Neuronal stem cell (in vitro differentiated cells): ENCODE data around the gene POP7.
A peak's percentile ranks its signal among the peaks of the same experiment; 100 is the strongest.
"Not testable (repeated sequence)": the region's sequence is repeated elsewhere in the genome, so short reads cannot be mapped to it uniquely, and the experiment has no call there.

Source experiments
- DNase-seq: peaks from one replicate; pipeline ENCODE4 v3.0.0-alpha.2; 2013; ENCODE audit warnings: low spot score
- H2AFZ ChIP-seq: one replicate; pipeline ENCODE4 v1.6.1; 2013; ENCODE audit warnings: mild to moderate bottlenecking, low read length, inconsistent platforms
- H2AK5ac ChIP-seq: 2 replicates; pipeline ENCODE4 v1.6.1; 2013; ENCODE audit warnings: low read depth, mild to moderate bottlenecking, inconsistent platforms, low read length, moderate library complexity, mixed read lengths
- H2BK120ac ChIP-seq: 2 replicates; pipeline ENCODE4 v1.6.1; 2013; ENCODE audit warnings: low read depth, mild to moderate bottlenecking, inconsistent platforms, low read length, moderate library complexity, mixed read lengths
- H2BK12ac ChIP-seq: one replicate; pipeline ENCODE4 v1.6.1; 2013; ENCODE audit warnings: low read length, inconsistent platforms
- H2BK15ac ChIP-seq: 2 replicates; pipeline ENCODE4 v1.6.1; 2013; ENCODE audit warnings: mild to moderate bottlenecking, low read length, inconsistent platforms, mixed read lengths
- H2BK5ac ChIP-seq: one replicate; pipeline ENCODE4 v1.6.1; 2013; ENCODE audit warnings: inconsistent platforms, mild to moderate bottlenecking, low read length, moderate library complexity
- H3K14ac ChIP-seq: one replicate; pipeline ENCODE4 v1.6.1; 2013; ENCODE audit warnings: low read length, inconsistent platforms
- H3K18ac ChIP-seq: 2 replicates; pipeline ENCODE4 v1.6.1; 2013; ENCODE audit warnings: low read length, inconsistent platforms
- H3K23ac ChIP-seq: 2 replicates; pipeline ENCODE4 v1.6.1; 2013; ENCODE audit warnings: low read depth, mild to moderate bottlenecking, mixed read lengths, low read length, inconsistent platforms; ENCODE audit not compliant: poor library complexity
- H3K27ac ChIP-seq: replicated peaks from 3 replicates; pipeline ENCODE4 v1.5.1; 2013; ENCODE audit warnings: low read length, inconsistent platforms
- H3K27me3 ChIP-seq, 3 experiments: 2 replicates each; pipeline ENCODE4 v1.6.1; 2013; ENCODE audit warnings: low read length in 3 of 3, mild to moderate bottlenecking in 2 of 3, inconsistent platforms in 1 of 3, low read depth in 1 of 3, mixed read lengths in 1 of 3, moderate library complexity in 1 of 3; ENCODE audit not compliant: control insufficient read depth in 3 of 3, insufficient read depth in 3 of 3
- H3K36me3 ChIP-seq, 2 donors: replicated peaks in 1 of 2; 2 replicates each; pipeline ENCODE4 v1.6.1; 2013; ENCODE audit warnings: low read length in 2 of 2; ENCODE audit not compliant: control insufficient read depth in 2 of 2, insufficient read depth in 2 of 2
- H3K4ac ChIP-seq: 2 replicates; pipeline ENCODE4 v1.6.1; 2013; ENCODE audit warnings: inconsistent platforms, mild to moderate bottlenecking, low read length, moderate library complexity
- H3K4me1 ChIP-seq, 2 donors: 1 replicate in 1 of 2; 2 replicates in 1 of 2; pipeline ENCODE4 v1.6.1; 2013; ENCODE audit warnings: low read length in 2 of 2, low read depth in 1 of 2; ENCODE audit not compliant: control insufficient read depth in 2 of 2, insufficient read depth in 1 of 2
- H3K4me2 ChIP-seq: one replicate; pipeline ENCODE4 v1.6.1; 2013; ENCODE audit warnings: mild to moderate bottlenecking, low read length, inconsistent platforms; ENCODE audit not compliant: insufficient read depth, poor library complexity, severe bottlenecking
- H3K4me3 ChIP-seq, 2 donors: 2 replicates each; pipeline ENCODE4 v1.5.1; 2013; ENCODE audit warnings: low read length in 2 of 2, mild to moderate bottlenecking in 2 of 2, inconsistent platforms in 1 of 2, moderate library complexity in 1 of 2
- H3K79me1 ChIP-seq: one replicate; pipeline ENCODE4 v1.6.1; 2013; ENCODE audit warnings: low read depth, mild to moderate bottlenecking, inconsistent platforms, low read length, moderate library complexity
- H3K9ac ChIP-seq: one replicate; pipeline ENCODE4 v1.6.1; 2013; ENCODE audit warnings: mild to moderate bottlenecking, low read depth, low read length, inconsistent platforms; ENCODE audit not compliant: poor library complexity
- H3K9me3 ChIP-seq, 2 donors: replicated peaks in 1 of 2; 2 replicates each; pipeline versions ENCODE3 to v1.6.1; 2013; ENCODE audit warnings: low read length in 2 of 2, mild to moderate bottlenecking in 2 of 2, inconsistent platforms in 1 of 2, low read depth in 1 of 2, mixed read lengths in 1 of 2, moderate library complexity in 1 of 2; ENCODE audit not compliant: control insufficient read depth in 2 of 2, insufficient read depth in 1 of 2
- H4K8ac ChIP-seq: one replicate; pipeline ENCODE4 v1.6.1; 2013; ENCODE audit warnings: low read depth, mild to moderate bottlenecking, inconsistent platforms, low read length, moderate library complexity
- H4K91ac ChIP-seq: one replicate; pipeline ENCODE4 v1.6.1; 2013; ENCODE audit warnings: low read length, low read depth, mild to moderate bottlenecking, inconsistent platforms; ENCODE audit not compliant: poor library complexity
- WGBS, 2 donors: extraction: QIAGEN DNeasy Blood & Tissue Kit; methylation state at CpG; one replicate each; pipeline ENCODE4 v1.1.7; 2013; ENCODE audit warnings: missing lambda C conversion rate in 2 of 2, mixed read lengths in 1 of 2; ENCODE audit not compliant: insufficient read length in 2 of 2, insufficient replicate concordance in 1 of 2; ENCODE audit errors: extremely low coverage in 2 of 2; 5-methylcytosine and 5-hydroxymethylcytosine counted together

Gene POP7

GRCh38 chr7:100717073-100717472 is 11.2 kb downstream of the POP7 start:
- not testable (repeated sequence) for H4K91ac ChIP-seq, H2BK15ac ChIP-seq, H3K4me1 ChIP-seq, H2AFZ ChIP-seq, H2AK5ac ChIP-seq, H2BK120ac ChIP-seq, H3K9ac ChIP-seq, H3K4ac ChIP-seq, H3K79me1 ChIP-seq, H4K8ac ChIP-seq, H3K18ac ChIP-seq, H3K4me3 ChIP-seq, DNase-seq, H3K36me3 ChIP-seq, H3K14ac ChIP-seq, H3K23ac ChIP-seq, H2BK5ac ChIP-seq, H3K4me2 ChIP-seq, H3K9me3 ChIP-seq, H3K27ac ChIP-seq, H2BK12ac ChIP-seq
- H3K27me3 ChIP-seq, result peaks cover 9 to 29% (median 28%) of the 10 kb centered on the region in 3 experiments
- WGBS, 2 donors, result no CpG with 5 or more reads among the region's 2 CpGs

- Histone ChIP-seq H2BK5ac (no peak overlapping the region), H3K4me2 (peak overlapping the region; percentile 73), H2AFZ (peak overlapping the region; percentile 78), H4K8ac (no peak overlapping the region), H3K9ac (no peak overlapping the region), H3K18ac (no peak overlapping the region), H3K9me3 (peaks cover 4% of the 10 kb centered on the region in 2 donors), H3K4me1 (peaks cover 3 to 8% of the 10 kb centered on the region in 2 donors), H3K23ac (no peak overlapping the region), H2BK12ac (no peak overlapping the region), H3K4me3 (no peak overlapping the region), H4K91ac (no peak overlapping the region), H3K36me3 (no peaks in the 10 kb centered on the region), H2AK5ac (no peak overlapping the region), H3K27me3 (peaks cover 9 to 55% (median 34%) of the 10 kb centered on the region in 3 experiments), H2BK120ac (no peak overlapping the region), H3K14ac (no peak overlapping the region), H3K4ac (no peak overlapping the region), H3K27ac (no peak overlapping the region), H2BK15ac (no peak overlapping the region), H3K79me1 (peaks cover 2% of the 10 kb centered on the region)
- no peak for DNase-seq
- WGBS, 2 donors, result no CpG with 5 or more reads among the region's 8 CpGs
Observed at GRCh38 chr7:100719523-100720278, 13.8 kb downstream of the POP7 start.

DNA sequence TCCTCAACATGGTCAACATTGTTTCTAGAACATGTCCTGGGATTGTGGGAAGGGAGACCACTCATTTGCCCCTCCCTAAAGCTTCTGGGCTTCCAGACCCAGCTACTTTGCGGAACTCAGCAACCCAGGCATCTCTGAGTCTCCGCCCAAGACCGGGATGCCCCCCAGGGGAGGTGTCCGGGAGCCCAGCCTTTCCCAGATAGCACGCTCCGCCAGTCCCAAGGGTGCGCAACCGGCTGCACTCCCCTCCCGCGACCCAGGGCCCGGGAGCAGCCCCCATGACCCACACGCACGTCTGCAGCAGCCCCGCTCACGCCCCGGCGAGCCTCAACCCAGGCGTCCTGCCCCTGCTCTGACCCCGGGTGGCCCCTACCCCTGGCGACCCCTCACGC is 14.4 kb downstream of the POP7 start, which contains the start of gene EPO:
EPO (plus strand) TSS at position 190 of the 392 bp plus-strand sequence. CDS start 513 bp downstream, outside the sequence.
- peaks cover 9 to 55% (median 34%) of the 10 kb centered on the region in 3 experiments for H3K27me3 ChIP-seq
- H2AK5ac ChIP-seq, result no peak within 1 kb of the TSS
- no CpG with 5 or more reads among the region's 21 CpGs for WGBS, 2 donors

More for the DNA sequence above, 14.4 kb downstream of the POP7 start, which contains the start of gene EPO:
- Histone ChIP-seq H3K23ac (peak within 1 kb of the TSS; percentile 94), H4K8ac (no peak within 1 kb of the TSS), H2BK12ac (peak within 1 kb of the TSS; percentile 69), H3K9ac (peak within 1 kb of the TSS; percentile 88), H3K4me1 (peaks cover 3 to 8% of the 10 kb centered on the region in 2 donors), H3K9me3 (peaks cover 4% of the 10 kb centered on the region in 2 donors), H3K14ac (peak within 1 kb of the TSS; percentile 63), H2BK15ac (peak within 1 kb of the TSS; percentile 75), H2BK120ac (peak within 1 kb of the TSS; percentile 64), H3K18ac (peak within 1 kb of the TSS; percentile 82), H2BK5ac (peak within 1 kb of the TSS; percentile 48), H3K27ac (no peak within 1 kb of the TSS), H3K36me3 (no peaks in the 10 kb centered on the region), H3K4ac (no peak within 1 kb of the TSS), H4K91ac (no peak within 1 kb of the TSS), H3K4me3 (peak within 1 kb of the TSS in 1 of 2 donors; percentile 66), H2AFZ (peak within 1 kb of the TSS; percentile 78), H3K4me2 (peak within 1 kb of the TSS; percentile 73), H3K79me1 (peaks cover 2% of the 10 kb centered on the region)
- no peak for DNase-seq
